HEK293 (cell line): ENCODE data around the gene LBX2.

ENCODE experiments used
- HOXA7 ChIP-seq: sonication (generic); formaldehyde crosslinking; IDR thresholded peaks from 2 replicates; pipeline ENCODE4 v1.8.1; 2022; ENCODE audit warnings: missing genetic modification reagents, borderline replicate concordance
- KLF16 ChIP-seq: fragments of 450-650 bp; formaldehyde crosslinking; IDR thresholded peaks from 2 replicates; pipeline ENCODE4 v1.5.1; 2017; ENCODE audit warnings: missing biosample characterization, missing genetic modification characterization
- MEIS1 ChIP-seq: sonication (generic); formaldehyde crosslinking; IDR thresholded peaks from 2 replicates; pipeline ENCODE4 v1.8.1; 2022; ENCODE audit warnings: missing genetic modification reagents, mild to moderate bottlenecking, borderline replicate concordance
- OVOL3 ChIP-seq: fragments of 450-650 bp; formaldehyde crosslinking; IDR thresholded peaks from 2 replicates; pipeline ENCODE4 v1.5.1; 2016; ENCODE audit warnings: missing biosample characterization, missing genetic modification characterization
- SCRT1 ChIP-seq: fragments of 450-650 bp; formaldehyde crosslinking; IDR thresholded peaks from 2 replicates; pipeline ENCODE4 v1.5.1; 2016; ENCODE audit warnings: missing biosample characterization, missing genetic modification characterization, borderline replicate concordance
- YY1 ChIP-seq: fragments of 450-650 bp; formaldehyde crosslinking; IDR thresholded peaks from 2 replicates; pipeline ENCODE4 v1.5.1; 2018; ENCODE audit warnings: missing biosample characterization, missing genetic modification characterization
- ZBTB7A ChIP-seq: fragments of 450-650 bp; formaldehyde crosslinking; IDR thresholded peaks from 2 replicates; pipeline ENCODE4 v1.5.1; 2016; ENCODE audit warnings: low read depth, missing biosample characterization, missing genetic modification characterization
- ZFP37 ChIP-seq: fragments of 450-650 bp; formaldehyde crosslinking; IDR thresholded peaks from 2 replicates; pipeline ENCODE4 v1.5.1; 2016; ENCODE audit warnings: missing biosample characterization, missing genetic modification characterization
- ZIC2 ChIP-seq: fragments of 450-650 bp; formaldehyde crosslinking; IDR thresholded peaks from 2 replicates; pipeline ENCODE4 v1.5.1; 2016; ENCODE audit warnings: missing biosample characterization, missing genetic modification characterization
- ZNF140 ChIP-seq: fragments of 450-650 bp; formaldehyde crosslinking; IDR thresholded peaks from 2 replicates; pipeline ENCODE4 v1.5.1; 2016; ENCODE audit warnings: missing biosample characterization, missing genetic modification characterization
- ZNF214 ChIP-seq: fragments of 450-650 bp; formaldehyde crosslinking; IDR thresholded peaks from 2 replicates; pipeline ENCODE4 v1.5.1; 2017; ENCODE audit warnings: missing biosample characterization, mild to moderate bottlenecking, missing genetic modification characterization, borderline replicate concordance
- ZNF544 ChIP-seq: fragments of 450-650 bp; formaldehyde crosslinking; IDR thresholded peaks from 2 replicates; pipeline ENCODE4 v1.5.0; 2017; ENCODE audit warnings: missing biosample characterization, missing genetic modification characterization
- ZNF555 ChIP-seq: fragments of 450-650 bp; formaldehyde crosslinking; conservative IDR thresholded peaks from 2 replicates; pipeline ENCODE4 v1.5.1; 2017; ENCODE audit warnings: missing biosample characterization, mild to moderate bottlenecking, missing genetic modification characterization, inconsistent platforms
- ZNF610 ChIP-seq: fragments of 450-650 bp; formaldehyde crosslinking; IDR thresholded peaks from 2 replicates; pipeline ENCODE4 v1.5.1; 2016; ENCODE audit warnings: missing biosample characterization, missing genetic modification characterization, borderline replicate concordance
- ZNF747 ChIP-seq: fragments of 450-650 bp; formaldehyde crosslinking; IDR thresholded peaks from 2 replicates; pipeline ENCODE4 v1.5.1; 2016; ENCODE audit warnings: missing biosample characterization, missing genetic modification characterization
- ZNF76 ChIP-seq: fragments of 450-650 bp; formaldehyde crosslinking; IDR thresholded peaks from 2 replicates; pipeline ENCODE4; 2016; ENCODE audit warnings: low read depth, missing biosample characterization, missing genetic modification characterization, borderline replicate concordance
- ZNF792 ChIP-seq: fragments of 450-650 bp; formaldehyde crosslinking; IDR thresholded peaks from 2 replicates; pipeline ENCODE4 v1.5.1; 2016; ENCODE audit warnings: missing biosample characterization, missing genetic modification characterization
- ZNF843 ChIP-seq: fragments of 450-650 bp; formaldehyde crosslinking; IDR thresholded peaks from 2 replicates; pipeline ENCODE4 v1.5.1; 2016; ENCODE audit warnings: missing biosample characterization, missing genetic modification characterization
- TF ChIP-seq, protein P1 (sequence below): fragments of 450-650 bp; formaldehyde crosslinking; IDR thresholded peaks from 2 replicates; pipeline ENCODE4 v1.5.1; 2016; ENCODE audit warnings: missing biosample characterization, missing genetic modification characterization
- TF ChIP-seq, protein P2 (sequence below): fragments of 450-650 bp; formaldehyde crosslinking; IDR thresholded peaks from 2 replicates; pipeline ENCODE4 v1.5.1; 2016; ENCODE audit warnings: missing biosample characterization, missing genetic modification characterization, borderline replicate concordance
- TF ChIP-seq, protein P3 (sequence below): sonication (generic); formaldehyde crosslinking; IDR thresholded peaks from 2 replicates; pipeline ENCODE4 v1.8.1; 2022; ENCODE audit warnings: mild to moderate bottlenecking, moderate library complexity, missing genetic modification reagents
- TF ChIP-seq, protein P4 (sequence below): fragments of 450-650 bp; formaldehyde crosslinking; optimal IDR thresholded peaks from 2 replicates; pipeline ENCODE3; 2016; ENCODE audit warnings: missing biosample characterization, mild to moderate bottlenecking, missing genetic modification characterization
- TF ChIP-seq, protein P5 (sequence below): fragments of 450-650 bp; formaldehyde crosslinking; IDR thresholded peaks from 2 replicates; pipeline ENCODE4 v1.5.1; 2016; ENCODE audit warnings: missing biosample characterization, missing genetic modification characterization
- TF ChIP-seq, protein P6 (sequence below): fragments of 450-650 bp; formaldehyde crosslinking; IDR thresholded peaks from 2 replicates; pipeline ENCODE4 v1.5.1; 2017; ENCODE audit warnings: missing biosample characterization, missing genetic modification characterization
- TF ChIP-seq, protein P7 (sequence below): fragments of 450-650 bp; formaldehyde crosslinking; IDR thresholded peaks from 2 replicates; pipeline ENCODE4 v1.5.1; 2016; ENCODE audit warnings: missing biosample characterization, missing genetic modification characterization

Gene LBX2

DNA sequence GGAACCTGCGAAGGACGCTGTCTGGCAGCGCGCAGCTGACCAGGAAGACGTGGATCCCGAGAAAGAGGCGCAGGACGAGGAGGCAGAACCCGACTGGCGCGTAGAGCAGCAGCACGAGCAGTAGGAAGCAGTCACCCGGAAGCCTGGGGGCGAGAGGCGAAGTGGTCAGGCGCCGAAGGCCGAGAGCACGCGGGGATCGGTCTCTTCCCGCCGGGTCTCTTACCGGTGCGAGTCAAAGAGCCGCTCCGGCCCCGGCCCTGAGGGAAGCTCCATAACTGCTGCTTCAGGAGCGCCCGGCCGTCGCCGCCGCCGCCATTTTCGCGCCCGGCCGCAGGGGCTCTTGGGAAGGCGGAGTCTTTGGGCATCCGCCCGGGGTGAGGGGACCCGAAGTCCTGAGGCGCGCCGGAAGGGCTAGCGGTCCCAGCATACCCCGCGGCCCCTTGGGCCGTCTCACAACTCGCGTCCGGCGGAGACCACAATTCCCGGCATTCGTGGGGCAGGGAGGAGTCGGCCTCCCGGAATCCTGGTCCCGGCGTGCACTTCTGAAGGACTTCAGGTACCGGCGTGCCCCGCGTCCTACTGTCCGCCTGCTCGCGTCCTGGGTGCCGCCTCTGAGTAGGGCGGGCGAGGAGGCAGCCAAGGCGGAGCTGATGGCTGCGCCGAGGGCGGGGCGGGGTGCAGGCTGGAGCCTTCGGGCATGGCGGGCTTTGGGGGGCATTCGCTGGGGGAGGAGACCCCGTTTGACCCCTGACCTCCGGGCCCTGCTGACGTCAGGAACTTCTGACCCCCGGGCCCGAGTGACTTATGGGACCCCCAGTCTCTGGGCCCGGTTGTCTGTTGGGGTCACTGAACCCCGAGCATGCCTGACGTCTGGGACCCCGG lies 30.2 kb upstream of the LBX2 start, which contains the start of the genes AUP1 and HTRA2 (continued):
- TF ChIP-seq, protein P1, sequence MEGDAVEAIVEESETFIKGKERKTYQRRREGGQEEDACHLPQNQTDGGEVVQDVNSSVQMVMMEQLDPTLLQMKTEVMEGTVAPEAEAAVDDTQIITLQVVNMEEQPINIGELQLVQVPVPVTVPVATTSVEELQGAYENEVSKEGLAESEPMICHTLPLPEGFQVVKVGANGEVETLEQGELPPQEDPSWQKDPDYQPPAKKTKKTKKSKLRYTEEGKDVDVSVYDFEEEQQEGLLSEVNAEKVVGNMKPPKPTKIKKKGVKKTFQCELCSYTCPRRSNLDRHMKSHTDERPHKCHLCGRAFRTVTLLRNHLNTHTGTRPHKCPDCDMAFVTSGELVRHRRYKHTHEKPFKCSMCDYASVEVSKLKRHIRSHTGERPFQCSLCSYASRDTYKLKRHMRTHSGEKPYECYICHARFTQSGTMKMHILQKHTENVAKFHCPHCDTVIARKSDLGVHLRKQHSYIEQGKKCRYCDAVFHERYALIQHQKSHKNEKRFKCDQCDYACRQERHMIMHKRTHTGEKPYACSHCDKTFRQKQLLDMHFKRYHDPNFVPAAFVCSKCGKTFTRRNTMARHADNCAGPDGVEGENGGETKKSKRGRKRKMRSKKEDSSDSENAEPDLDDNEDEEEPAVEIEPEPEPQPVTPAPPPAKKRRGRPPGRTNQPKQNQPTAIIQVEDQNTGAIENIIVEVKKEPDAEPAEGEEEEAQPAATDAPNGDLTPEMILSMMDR (tag by site-specific recombination): no peak
- TF ChIP-seq, protein P2, sequence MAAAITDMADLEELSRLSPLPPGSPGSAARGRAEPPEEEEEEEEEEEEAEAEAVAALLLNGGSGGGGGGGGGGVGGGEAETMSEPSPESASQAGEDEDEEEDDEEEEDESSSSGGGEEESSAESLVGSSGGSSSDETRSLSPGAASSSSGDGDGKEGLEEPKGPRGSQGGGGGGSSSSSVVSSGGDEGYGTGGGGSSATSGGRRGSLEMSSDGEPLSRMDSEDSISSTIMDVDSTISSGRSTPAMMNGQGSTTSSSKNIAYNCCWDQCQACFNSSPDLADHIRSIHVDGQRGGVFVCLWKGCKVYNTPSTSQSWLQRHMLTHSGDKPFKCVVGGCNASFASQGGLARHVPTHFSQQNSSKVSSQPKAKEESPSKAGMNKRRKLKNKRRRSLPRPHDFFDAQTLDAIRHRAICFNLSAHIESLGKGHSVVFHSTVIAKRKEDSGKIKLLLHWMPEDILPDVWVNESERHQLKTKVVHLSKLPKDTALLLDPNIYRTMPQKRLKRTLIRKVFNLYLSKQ (tag by site-specific recombination): no peak
- TF ChIP-seq ZNF843 (tag by site-specific recombination): peak; percentile 15; the same call in 1 of the 2 replicates
- TF ChIP-seq, protein P3, sequence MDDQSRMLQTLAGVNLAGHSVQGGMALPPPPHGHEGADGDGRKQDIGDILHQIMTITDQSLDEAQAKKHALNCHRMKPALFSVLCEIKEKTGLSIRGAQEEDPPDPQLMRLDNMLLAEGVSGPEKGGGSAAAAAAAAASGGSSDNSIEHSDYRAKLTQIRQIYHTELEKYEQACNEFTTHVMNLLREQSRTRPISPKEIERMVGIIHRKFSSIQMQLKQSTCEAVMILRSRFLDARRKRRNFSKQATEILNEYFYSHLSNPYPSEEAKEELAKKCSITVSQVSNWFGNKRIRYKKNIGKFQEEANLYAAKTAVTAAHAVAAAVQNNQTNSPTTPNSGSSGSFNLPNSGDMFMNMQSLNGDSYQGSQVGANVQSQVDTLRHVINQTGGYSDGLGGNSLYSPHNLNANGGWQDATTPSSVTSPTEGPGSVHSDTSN (CRISPR knock-in tag): no peak
- TF ChIP-seq, protein P4, sequence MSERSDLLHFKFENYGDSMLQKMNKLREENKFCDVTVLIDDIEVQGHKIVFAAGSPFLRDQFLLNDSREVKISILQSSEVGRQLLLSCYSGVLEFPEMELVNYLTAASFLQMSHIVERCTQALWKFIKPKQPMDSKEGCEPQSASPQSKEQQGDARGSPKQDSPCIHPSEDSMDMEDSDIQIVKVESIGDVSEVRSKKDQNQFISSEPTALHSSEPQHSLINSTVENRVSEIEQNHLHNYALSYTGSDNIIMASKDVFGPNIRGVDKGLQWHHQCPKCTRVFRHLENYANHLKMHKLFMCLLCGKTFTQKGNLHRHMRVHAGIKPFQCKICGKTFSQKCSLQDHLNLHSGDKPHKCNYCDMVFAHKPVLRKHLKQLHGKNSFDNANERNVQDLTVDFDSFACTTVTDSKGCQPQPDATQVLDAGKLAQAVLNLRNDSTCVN (tag by site-specific recombination): peak; percentile 83
- TF ChIP-seq KLF16: 0 out of 2 replicates have a peak, but pooled peaks have one; percentile 36
- TF ChIP-seq, protein P5, sequence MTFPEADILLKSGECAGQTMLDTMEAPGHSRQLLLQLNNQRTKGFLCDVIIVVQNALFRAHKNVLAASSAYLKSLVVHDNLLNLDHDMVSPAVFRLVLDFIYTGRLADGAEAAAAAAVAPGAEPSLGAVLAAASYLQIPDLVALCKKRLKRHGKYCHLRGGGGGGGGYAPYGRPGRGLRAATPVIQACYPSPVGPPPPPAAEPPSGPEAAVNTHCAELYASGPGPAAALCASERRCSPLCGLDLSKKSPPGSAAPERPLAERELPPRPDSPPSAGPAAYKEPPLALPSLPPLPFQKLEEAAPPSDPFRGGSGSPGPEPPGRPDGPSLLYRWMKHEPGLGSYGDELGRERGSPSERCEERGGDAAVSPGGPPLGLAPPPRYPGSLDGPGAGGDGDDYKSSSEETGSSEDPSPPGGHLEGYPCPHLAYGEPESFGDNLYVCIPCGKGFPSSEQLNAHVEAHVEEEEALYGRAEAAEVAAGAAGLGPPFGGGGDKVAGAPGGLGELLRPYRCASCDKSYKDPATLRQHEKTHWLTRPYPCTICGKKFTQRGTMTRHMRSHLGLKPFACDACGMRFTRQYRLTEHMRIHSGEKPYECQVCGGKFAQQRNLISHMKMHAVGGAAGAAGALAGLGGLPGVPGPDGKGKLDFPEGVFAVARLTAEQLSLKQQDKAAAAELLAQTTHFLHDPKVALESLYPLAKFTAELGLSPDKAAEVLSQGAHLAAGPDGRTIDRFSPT (tag by site-specific recombination): no peak
- TF ChIP-seq SCRT1: no peak
- TF ChIP-seq, protein P6, sequence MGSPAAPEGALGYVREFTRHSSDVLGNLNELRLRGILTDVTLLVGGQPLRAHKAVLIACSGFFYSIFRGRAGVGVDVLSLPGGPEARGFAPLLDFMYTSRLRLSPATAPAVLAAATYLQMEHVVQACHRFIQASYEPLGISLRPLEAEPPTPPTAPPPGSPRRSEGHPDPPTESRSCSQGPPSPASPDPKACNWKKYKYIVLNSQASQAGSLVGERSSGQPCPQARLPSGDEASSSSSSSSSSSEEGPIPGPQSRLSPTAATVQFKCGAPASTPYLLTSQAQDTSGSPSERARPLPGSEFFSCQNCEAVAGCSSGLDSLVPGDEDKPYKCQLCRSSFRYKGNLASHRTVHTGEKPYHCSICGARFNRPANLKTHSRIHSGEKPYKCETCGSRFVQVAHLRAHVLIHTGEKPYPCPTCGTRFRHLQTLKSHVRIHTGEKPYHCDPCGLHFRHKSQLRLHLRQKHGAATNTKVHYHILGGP (tag by site-specific recombination): no peak
- TF ChIP-seq ZBTB7A (tag by site-specific recombination): peak; percentile 87
- TF ChIP-seq ZNF214 (tag by site-specific recombination): no peak
- no peak for TF ChIP-seq MEIS1
- TF ChIP-seq ZIC2 (tag by site-specific recombination): no peak
- no peak for TF ChIP-seq ZNF555
- TF ChIP-seq ZNF747 (tag by site-specific recombination): no peak
- TF ChIP-seq, protein P7, sequence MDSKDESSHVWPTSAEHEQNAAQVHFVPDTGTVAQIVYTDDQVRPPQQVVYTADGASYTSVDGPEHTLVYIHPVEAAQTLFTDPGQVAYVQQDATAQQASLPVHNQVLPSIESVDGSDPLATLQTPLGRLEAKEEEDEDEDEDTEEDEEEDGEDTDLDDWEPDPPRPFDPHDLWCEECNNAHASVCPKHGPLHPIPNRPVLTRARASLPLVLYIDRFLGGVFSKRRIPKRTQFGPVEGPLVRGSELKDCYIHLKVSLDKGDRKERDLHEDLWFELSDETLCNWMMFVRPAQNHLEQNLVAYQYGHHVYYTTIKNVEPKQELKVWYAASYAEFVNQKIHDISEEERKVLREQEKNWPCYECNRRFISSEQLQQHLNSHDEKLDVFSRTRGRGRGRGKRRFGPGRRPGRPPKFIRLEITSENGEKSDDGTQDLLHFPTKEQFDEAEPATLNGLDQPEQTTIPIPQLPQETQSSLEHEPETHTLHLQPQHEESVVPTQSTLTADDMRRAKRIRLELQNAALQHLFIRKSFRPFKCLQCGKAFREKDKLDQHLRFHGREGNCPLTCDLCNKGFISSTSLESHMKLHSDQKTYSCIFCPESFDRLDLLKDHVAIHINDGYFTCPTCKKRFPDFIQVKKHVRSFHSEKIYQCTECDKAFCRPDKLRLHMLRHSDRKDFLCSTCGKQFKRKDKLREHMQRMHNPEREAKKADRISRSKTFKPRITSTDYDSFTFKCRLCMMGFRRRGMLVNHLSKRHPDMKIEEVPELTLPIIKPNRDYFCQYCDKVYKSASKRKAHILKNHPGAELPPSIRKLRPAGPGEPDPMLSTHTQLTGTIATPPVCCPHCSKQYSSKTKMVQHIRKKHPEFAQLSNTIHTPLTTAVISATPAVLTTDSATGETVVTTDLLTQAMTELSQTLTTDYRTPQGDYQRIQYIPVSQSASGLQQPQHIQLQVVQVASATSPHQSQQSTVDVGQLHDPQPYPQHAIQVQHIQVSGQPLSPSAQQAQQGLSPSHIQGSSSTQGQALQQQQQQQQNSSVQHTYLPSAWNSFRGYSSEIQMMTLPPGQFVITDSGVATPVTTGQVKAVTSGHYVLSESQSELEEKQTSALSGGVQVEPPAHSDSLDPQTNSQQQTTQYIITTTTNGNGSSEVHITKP (tag by site-specific recombination): peak; percentile 86
- peak; percentile 89 for TF ChIP-seq YY1 (tag by site-specific recombination)
- TF ChIP-seq HOXA7: no peak
- TF ChIP-seq ZNF610 (tag by site-specific recombination): no peak; the same call in 1 of the 2 replicates
- TF ChIP-seq ZFP37 (tag by site-specific recombination): peak; percentile 74; the same call in 1 of the 2 replicates
- TF ChIP-seq OVOL3 (tag by site-specific recombination): peak; percentile 77; the same call in 1 of the 2 replicates
- TF ChIP-seq ZNF76 (tag by site-specific recombination): peak; percentile 99
- TF ChIP-seq ZNF140: no peak
- no peak for TF ChIP-seq ZNF792
- TF ChIP-seq ZNF544 (tag by site-specific recombination): no peak
